ENCODE measurements around the gene NTN4.

DNA sequence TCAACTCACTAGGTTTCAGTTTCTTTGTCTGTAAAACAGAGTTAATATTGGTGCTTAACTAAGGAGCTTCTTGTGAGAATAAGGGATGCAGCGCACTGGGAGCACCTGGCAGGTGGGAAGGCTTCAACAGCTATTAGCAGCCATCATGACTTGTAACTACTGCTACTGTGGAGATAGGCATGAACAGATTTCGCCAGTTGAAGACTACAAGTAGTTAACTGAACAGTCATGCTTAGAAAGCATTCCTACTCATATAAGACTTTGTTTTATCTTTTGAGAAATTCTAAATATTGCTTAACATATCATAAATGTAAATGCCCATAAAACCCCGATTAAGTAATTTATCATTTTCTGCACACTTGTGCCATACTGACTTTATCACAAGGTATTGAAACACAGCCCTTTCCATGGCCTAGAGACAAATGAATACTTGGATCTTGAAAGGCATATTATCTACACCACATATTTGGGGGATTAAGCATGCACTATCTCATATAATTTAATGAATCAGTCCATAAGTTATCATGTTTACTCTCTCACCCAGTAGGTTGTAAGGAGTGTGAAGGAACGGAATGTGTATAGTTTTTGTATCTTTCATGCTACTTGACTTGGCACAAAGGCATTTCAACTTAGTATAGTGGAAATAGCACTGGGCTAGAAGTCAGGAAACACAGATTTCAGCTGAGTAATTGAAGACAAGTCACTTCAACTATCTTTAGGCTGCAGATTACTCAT is 16.1 kb downstream of the NTN4 start:
- TF ChIP-seq CTCF (IDR thresholded peaks at IDR 0.05), result no peak
- TF ChIP-seq POLR2A (IDR thresholded peaks at IDR 0.05), result no peak
- TF ChIP-seq EP300 (IDR thresholded peaks at IDR 0.05), result no peak
- no peak for TF ChIP-seq POLR2AphosphoS5 (IDR thresholded peaks at IDR 0.05)
